ENCODE measurements around the gene COMT. TPM values are rescaled to one million over a fixed set of nuclear protein-coding genes. Genes with fewer than 3 reads are reported as not detected.

The COMT gene
- total and polyA plus RNA-seq, 9 of the 15 experiments (the other 6 are each of a cell fraction or from before 2014, with no cell fraction given), result 12.5 to 351 (median 155) TPM

- TF ChIP-seq RAD21 (CRISPR knock-in tag; conservative IDR thresholded peaks at IDR 0.05 in 1 of 2, IDR thresholded peaks at IDR 0.05 in 1 of 2), result peak; percentile 100
- 0 out of 2 replicates have a peak, but pooled peaks have one; percentile 69 for TF ChIP-seq NFRKB (IDR thresholded peaks at IDR 0.05; ENCODE audit: low read depth)
- TF ChIP-seq FOXA3 (CRISPR knock-in tag; conservative IDR thresholded peaks at IDR 0.05 in 1 of 2, IDR thresholded peaks at IDR 0.05 in 1 of 2), result 0 out of 4 replicates have a peak, but pooled peaks of 1 of the 2 experiments have one; percentile 14
- TF ChIP-seq SETDB1 (IDR thresholded peaks at IDR 0.05; ENCODE audit: low read length), result peak; percentile 18
- TF ChIP-seq DNMT1 (IDR thresholded peaks at IDR 0.05), result peak; percentile 99; the same call in 1 of the 2 replicates
- TF ChIP-seq NFATC3 (IDR thresholded peaks at IDR 0.05), result peak; percentile 65; the same call in 1 of the 2 replicates
- TF ChIP-seq, protein P1, sequence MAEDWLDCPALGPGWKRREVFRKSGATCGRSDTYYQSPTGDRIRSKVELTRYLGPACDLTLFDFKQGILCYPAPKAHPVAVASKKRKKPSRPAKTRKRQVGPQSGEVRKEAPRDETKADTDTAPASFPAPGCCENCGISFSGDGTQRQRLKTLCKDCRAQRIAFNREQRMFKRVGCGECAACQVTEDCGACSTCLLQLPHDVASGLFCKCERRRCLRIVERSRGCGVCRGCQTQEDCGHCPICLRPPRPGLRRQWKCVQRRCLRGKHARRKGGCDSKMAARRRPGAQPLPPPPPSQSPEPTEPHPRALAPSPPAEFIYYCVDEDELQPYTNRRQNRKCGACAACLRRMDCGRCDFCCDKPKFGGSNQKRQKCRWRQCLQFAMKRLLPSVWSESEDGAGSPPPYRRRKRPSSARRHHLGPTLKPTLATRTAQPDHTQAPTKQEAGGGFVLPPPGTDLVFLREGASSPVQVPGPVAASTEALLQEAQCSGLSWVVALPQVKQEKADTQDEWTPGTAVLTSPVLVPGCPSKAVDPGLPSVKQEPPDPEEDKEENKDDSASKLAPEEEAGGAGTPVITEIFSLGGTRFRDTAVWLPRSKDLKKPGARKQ (CRISPR knock-in tag; IDR thresholded peaks at IDR 0.05), result no peak
- TF ChIP-seq TAF7 (tag; IDR thresholded peaks at IDR 0.05), result no peak
- TF ChIP-seq, protein P2, sequence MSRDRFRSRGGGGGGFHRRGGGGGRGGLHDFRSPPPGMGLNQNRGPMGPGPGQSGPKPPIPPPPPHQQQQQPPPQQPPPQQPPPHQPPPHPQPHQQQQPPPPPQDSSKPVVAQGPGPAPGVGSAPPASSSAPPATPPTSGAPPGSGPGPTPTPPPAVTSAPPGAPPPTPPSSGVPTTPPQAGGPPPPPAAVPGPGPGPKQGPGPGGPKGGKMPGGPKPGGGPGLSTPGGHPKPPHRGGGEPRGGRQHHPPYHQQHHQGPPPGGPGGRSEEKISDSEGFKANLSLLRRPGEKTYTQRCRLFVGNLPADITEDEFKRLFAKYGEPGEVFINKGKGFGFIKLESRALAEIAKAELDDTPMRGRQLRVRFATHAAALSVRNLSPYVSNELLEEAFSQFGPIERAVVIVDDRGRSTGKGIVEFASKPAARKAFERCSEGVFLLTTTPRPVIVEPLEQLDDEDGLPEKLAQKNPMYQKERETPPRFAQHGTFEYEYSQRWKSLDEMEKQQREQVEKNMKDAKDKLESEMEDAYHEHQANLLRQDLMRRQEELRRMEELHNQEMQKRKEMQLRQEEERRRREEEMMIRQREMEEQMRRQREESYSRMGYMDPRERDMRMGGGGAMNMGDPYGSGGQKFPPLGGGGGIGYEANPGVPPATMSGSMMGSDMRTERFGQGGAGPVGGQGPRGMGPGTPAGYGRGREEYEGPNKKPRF (IDR thresholded peaks at IDR 0.05; ENCODE audit: low read depth, low read length), result no peak
- TF ChIP-seq ZNF354B (CRISPR knock-in tag; IDR thresholded peaks at IDR 0.05), result 0 out of 2 replicates have a peak, but pooled peaks have one; percentile 21
- TF ChIP-seq RFX7 (CRISPR knock-in tag; IDR thresholded peaks at IDR 0.05), result peak; percentile 85
- TF ChIP-seq FOXA1 (IDR thresholded peaks at IDR 0.05; ENCODE audit: borderline replicate concordance), result no peak
- peak; percentile 25; the same call in 1 of the 2 replicates for TF ChIP-seq POLR2A (conservative IDR thresholded peaks at IDR 0.05)
- TF ChIP-seq GTF2A2 (tag; IDR thresholded peaks at IDR 0.05), result 0 out of 2 replicates have a peak, but pooled peaks have one; percentile 57
- TF ChIP-seq, protein P3, sequence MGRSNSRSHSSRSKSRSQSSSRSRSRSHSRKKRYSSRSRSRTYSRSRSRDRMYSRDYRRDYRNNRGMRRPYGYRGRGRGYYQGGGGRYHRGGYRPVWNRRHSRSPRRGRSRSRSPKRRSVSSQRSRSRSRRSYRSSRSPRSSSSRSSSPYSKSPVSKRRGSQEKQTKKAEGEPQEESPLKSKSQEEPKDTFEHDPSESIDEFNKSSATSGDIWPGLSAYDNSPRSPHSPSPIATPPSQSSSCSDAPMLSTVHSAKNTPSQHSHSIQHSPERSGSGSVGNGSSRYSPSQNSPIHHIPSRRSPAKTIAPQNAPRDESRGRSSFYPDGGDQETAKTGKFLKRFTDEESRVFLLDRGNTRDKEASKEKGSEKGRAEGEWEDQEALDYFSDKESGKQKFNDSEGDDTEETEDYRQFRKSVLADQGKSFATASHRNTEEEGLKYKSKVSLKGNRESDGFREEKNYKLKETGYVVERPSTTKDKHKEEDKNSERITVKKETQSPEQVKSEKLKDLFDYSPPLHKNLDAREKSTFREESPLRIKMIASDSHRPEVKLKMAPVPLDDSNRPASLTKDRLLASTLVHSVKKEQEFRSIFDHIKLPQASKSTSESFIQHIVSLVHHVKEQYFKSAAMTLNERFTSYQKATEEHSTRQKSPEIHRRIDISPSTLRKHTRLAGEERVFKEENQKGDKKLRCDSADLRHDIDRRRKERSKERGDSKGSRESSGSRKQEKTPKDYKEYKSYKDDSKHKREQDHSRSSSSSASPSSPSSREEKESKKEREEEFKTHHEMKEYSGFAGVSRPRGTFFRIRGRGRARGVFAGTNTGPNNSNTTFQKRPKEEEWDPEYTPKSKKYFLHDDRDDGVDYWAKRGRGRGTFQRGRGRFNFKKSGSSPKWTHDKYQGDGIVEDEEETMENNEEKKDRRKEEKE (IDR thresholded peaks at IDR 0.05; ENCODE audit: borderline replicate concordance in 1 of 2, control insufficient read depth in 1 of 2, low read depth in 2 of 2, low read length in 1 of 2), result peak; percentile 55 to 86; a peak in 1 of 4 replicates
- TF ChIP-seq ESRRA (IDR thresholded peaks at IDR 0.05; ENCODE audit: borderline replicate concordance, low read depth), result peak; percentile 64; the same call in 1 of the 2 replicates
- TF ChIP-seq SMAD1 (IDR thresholded peaks at IDR 0.05; ENCODE audit: low read depth, low read length, partially characterized antibody), result peak; percentile 89
- no peak for TF ChIP-seq ZNF431 (CRISPR knock-in tag; IDR thresholded peaks at IDR 0.05)
- TF ChIP-seq RBM22 (IDR thresholded peaks at IDR 0.05; ENCODE audit: low read depth, low read length, poor library complexity, severe bottlenecking), result peak; percentile 95
- TF ChIP-seq TAF1 (IDR thresholded peaks at IDR 0.05; ENCODE audit: control insufficient read depth, extremely low read depth, insufficient read depth, low read length, severe bottlenecking), result peak; percentile 26
These were observed 32.0 kb upstream of the COMT start (continued) for GRCh38 chr22:19909350-19910179.
